PC-9 (cell line): ENCODE measurements around the gene EEPD1. TPM values are rescaled to one million over a fixed set of nuclear protein-coding genes. Genes with fewer than 3 reads are reported as not detected.

Source experiments
- BruUV-seq: library from RNA; stranded (reverse); fragments of 400-500 nt; replicated peaks from 2 replicates; lab custom pipeline; 2021; lab: Mats Ljungman, UMichigan
- CTCF ChIA-PET: fragments of 300-600 bp; sonication (Branson Sonifier 250); formaldehyde crosslinking; loops from one replicate; lab custom pipeline; 2022; ENCODE audit warnings: antibody characterized with exemption; lab: Charles Lee
- POLR2A ChIA-PET: fragments of 300-600 bp; sonication (Branson Sonifier 250); formaldehyde crosslinking; loops from one replicate; lab custom pipeline; 2022; ENCODE audit warnings: antibody characterized with exemption; ENCODE audit not compliant: unreplicated experiment; lab: Charles Lee
- DNase-seq, 2 experiments: peaks; one replicate each; pipeline versions ENCODE4 v3.0.0 to v3.0.0-alpha.2; 2015 to 2022; ENCODE audit warnings: mixed read lengths in 1 of 2
- H2AFZ ChIP-seq: fragments of 200-600 bp; sonication (generic); 2 replicates; pipeline ENCODE4 v1.8.1; 2017; ENCODE audit warnings: antibody characterized with exemption
- H3F3A ChIP-seq: fragments of 200-600 bp; sonication (generic); 2 replicates; pipeline ENCODE4 v1.8.1; 2017; ENCODE audit warnings: antibody characterized with exemption, mild to moderate bottlenecking, low read depth; ENCODE audit not compliant: insufficient read depth
- H3K27ac ChIP-seq: fragments of 200-600 bp; sonication (generic); 2 replicates; pipeline ENCODE4 v1.6.1; 2016; ENCODE audit warnings: mixed run types
- H3K27me3 ChIP-seq: fragments of 200-600 bp; sonication (generic); 2 replicates; pipeline ENCODE4 v1.6.1; 2016; ENCODE audit warnings: low read depth, mixed run types; ENCODE audit not compliant: insufficient read depth
- H3K36me3 ChIP-seq: fragments of 200-600 bp; sonication (generic); 2 replicates; pipeline ENCODE4 v1.6.1; 2016; ENCODE audit warnings: low read depth, mixed run types
- H3K4me1 ChIP-seq: fragments of 200-600 bp; sonication (generic); replicated peaks from 2 replicates; pipeline ENCODE4 v1.6.1; 2016; ENCODE audit warnings: mixed run types; ENCODE audit not compliant: insufficient read depth
- H3K4me2 ChIP-seq: fragments of 200-600 bp; sonication (generic); 2 replicates; pipeline ENCODE4 v1.6.1; 2017; ENCODE audit warnings: mixed run types
- H3K4me3 ChIP-seq: fragments of 200-600 bp; sonication (generic); 2 replicates; pipeline ENCODE4 v1.6.1; 2016; ENCODE audit warnings: mixed run types
- H3K79me2 ChIP-seq: fragments of 200-600 bp; sonication (generic); 2 replicates; pipeline ENCODE4 v1.6.1; 2017; ENCODE audit warnings: low read depth, mixed run types
- H3K9me2 ChIP-seq: fragments of 200-600 bp; sonication (generic); 2 replicates; pipeline ENCODE4 v1.8.1; 2017; ENCODE audit warnings: mild to moderate bottlenecking; ENCODE audit not compliant: insufficient read depth
- H3K9me3 ChIP-seq: fragments of 200-600 bp; sonication (generic); 2 replicates; pipeline ENCODE4 v1.8.1; 2016; ENCODE audit warnings: low read depth; ENCODE audit not compliant: insufficient read depth
- H4K20me1 ChIP-seq: fragments of 200-600 bp; sonication (generic); 2 replicates; pipeline ENCODE4 v1.8.1; 2017; ENCODE audit not compliant: insufficient read depth
- EZH2 ChIP-seq: fragments of 200-600 bp; sonication (generic); IDR thresholded peaks from 2 replicates; pipeline ENCODE4 v1.8.0; 2017; ENCODE audit warnings: antibody characterized with exemption, low read depth
- intact Hi-C: fragments of 100-400 bp; cut with micrococcal nuclease; formaldehyde crosslinking; loops from one replicate; pipeline ENCODE4 v1.10.0; 2022; ENCODE audit not compliant: unreplicated experiment
- total RNA-seq: library from RNA; stranded (reverse); gene quantifications from 2 replicates; pipeline ENCODE4 v1.2.3, GENCODE V29; 2021
- TF ChIP-seq, protein P1 (sequence below): fragments of 200-600 bp; sonication (generic); conservative IDR thresholded peaks from 2 replicates; pipeline ENCODE4 v1.6.1; 2017; ENCODE audit warnings: mixed run types, antibody characterized with exemption, mild to moderate bottlenecking, moderate library complexity

Gene EEPD1
- total RNA-seq, 1 experiment from 2014 or later: 6.0 TPM

DNA sequence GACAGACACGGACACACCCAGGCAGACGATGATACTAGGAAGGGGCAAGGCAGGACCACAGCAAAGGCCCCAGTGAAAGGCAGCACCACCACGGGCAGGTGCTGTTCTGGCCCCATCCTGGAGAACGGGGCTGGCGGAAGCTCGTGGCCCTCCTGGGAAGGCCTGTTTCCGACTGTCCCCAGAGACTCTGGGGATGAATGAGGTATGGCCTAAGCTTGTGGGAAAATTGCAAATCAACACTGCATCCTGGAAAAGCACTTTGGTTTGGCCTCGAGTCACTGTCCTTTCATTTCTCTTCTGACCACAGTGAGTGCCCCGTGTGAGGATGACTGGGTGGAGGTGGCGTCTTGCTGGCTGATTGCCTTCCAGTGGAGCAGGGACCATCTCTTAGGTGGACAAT lies 155.0 kb downstream of the EEPD1 start:
- H3F3A ChIP-seq: peaks cover 17% of the 10 kb centered on the region
- H3K9me2 ChIP-seq: no peaks in the 10 kb centered on the region
- ChIA-PET POLR2A (no interaction called here), CTCF (no interaction called here)
- TF ChIP-seq EZH2: no peak
- TF ChIP-seq, protein P1, sequence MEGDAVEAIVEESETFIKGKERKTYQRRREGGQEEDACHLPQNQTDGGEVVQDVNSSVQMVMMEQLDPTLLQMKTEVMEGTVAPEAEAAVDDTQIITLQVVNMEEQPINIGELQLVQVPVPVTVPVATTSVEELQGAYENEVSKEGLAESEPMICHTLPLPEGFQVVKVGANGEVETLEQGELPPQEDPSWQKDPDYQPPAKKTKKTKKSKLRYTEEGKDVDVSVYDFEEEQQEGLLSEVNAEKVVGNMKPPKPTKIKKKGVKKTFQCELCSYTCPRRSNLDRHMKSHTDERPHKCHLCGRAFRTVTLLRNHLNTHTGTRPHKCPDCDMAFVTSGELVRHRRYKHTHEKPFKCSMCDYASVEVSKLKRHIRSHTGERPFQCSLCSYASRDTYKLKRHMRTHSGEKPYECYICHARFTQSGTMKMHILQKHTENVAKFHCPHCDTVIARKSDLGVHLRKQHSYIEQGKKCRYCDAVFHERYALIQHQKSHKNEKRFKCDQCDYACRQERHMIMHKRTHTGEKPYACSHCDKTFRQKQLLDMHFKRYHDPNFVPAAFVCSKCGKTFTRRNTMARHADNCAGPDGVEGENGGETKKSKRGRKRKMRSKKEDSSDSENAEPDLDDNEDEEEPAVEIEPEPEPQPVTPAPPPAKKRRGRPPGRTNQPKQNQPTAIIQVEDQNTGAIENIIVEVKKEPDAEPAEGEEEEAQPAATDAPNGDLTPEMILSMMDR: no peak
- H2AFZ ChIP-seq: no peak overlapping the region
- intact Hi-C loops: no loop called here
- H3K27ac ChIP-seq: no peak overlapping the region
- H4K20me1 ChIP-seq: peaks cover 6% of the 10 kb centered on the region
- H3K9me3 ChIP-seq: no peaks in the 10 kb centered on the region
- DNase-seq: no peak
- H3K79me2 ChIP-seq: no peaks in the 10 kb centered on the region
- peaks cover 16% of the 10 kb centered on the region for H3K4me1 ChIP-seq
- BruUV-seq: no TSS peak
- H3K4me3 ChIP-seq: no peak overlapping the region
- no peaks in the 10 kb centered on the region for H3K27me3 ChIP-seq
- H3K4me2 ChIP-seq: no peak overlapping the region
- no peaks in the 10 kb centered on the region for H3K36me3 ChIP-seq

DNA sequence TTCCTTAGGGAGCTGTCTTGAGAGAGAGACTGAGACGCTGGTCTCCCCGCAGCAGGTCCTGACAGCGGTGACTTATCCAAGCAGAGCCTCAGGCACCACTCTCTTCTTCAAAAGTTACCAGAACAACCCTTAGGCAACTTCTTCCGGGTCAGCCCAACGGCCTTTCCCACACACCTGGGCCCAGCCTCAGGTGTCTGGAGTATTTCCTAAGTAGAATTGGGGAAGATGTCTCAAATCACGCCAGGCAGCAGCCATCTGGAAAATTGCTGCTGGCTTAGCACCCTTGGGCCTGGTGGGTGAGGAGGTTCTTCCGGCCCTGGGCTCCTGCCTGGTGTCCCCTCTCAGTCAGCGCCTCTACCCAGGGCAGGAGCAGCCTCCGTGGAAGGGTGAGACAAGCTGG lies 156.2 kb downstream of the EEPD1 start:
- no peaks in the 10 kb centered on the region for H3K79me2 ChIP-seq
- H3K4me3 ChIP-seq: no peak overlapping the region
- TF ChIP-seq, protein P1: no peak
- TF ChIP-seq EZH2: no peak
- H3K4me1 ChIP-seq: peaks cover 6% of the 10 kb centered on the region
- H4K20me1 ChIP-seq: no peaks in the 10 kb centered on the region; the same call in 1 of the 2 replicates
- peaks cover 7% of the 10 kb centered on the region for H3F3A ChIP-seq
- BruUV-seq: no TSS peak
- no peaks in the 10 kb centered on the region for H3K36me3 ChIP-seq
- H3K27me3 ChIP-seq: no peaks in the 10 kb centered on the region
- DNase-seq: no peak
- no peak overlapping the region for H3K27ac ChIP-seq
- H2AFZ ChIP-seq: no peak overlapping the region
- ChIA-PET CTCF (no interaction called here), POLR2A (no interaction called here)
- intact Hi-C loops: no loop called here
- no peaks in the 10 kb centered on the region for H3K9me2 ChIP-seq
- H3K4me2 ChIP-seq: no peak overlapping the region
- no peaks in the 10 kb centered on the region for H3K9me3 ChIP-seq

DNA sequence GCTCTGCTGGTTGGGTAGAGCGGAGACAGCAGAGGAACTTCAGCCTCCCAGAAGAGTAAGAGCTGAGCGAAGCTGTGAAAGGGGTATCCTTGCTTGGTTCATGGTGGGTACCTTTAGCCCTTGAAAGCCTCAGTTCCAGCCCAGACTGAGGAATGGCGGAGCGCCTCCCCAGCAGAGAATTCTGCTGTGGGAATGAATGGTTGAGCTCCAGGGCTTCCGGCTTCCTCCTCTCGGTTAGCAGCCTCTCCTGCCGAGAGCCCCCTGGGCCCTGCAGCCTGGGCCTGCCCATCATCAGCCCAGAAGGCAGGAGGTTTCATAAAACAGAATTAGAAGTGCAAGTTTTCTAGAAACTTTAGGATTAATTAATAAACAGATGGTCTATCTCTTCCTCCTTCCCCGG lies 156.7 kb downstream of the EEPD1 start:
- Histone ChIP-seq H3K36me3 (no peaks in the 10 kb centered on the region), H4K20me1 (no peaks in the 10 kb centered on the region), H3K9me3 (no peaks in the 10 kb centered on the region), H3K27me3 (no peaks in the 10 kb centered on the region), H3K4me3 (no peak overlapping the region), H3K4me2 (no peak overlapping the region), H3K27ac (no peak overlapping the region), H3F3A (peaks cover 3% of the 10 kb centered on the region; the same call in 1 of the 2 replicates), H3K79me2 (no peaks in the 10 kb centered on the region), H2AFZ (no peak overlapping the region), H3K4me1 (peaks cover 1% of the 10 kb centered on the region; the same call in 1 of the 2 replicates), H3K9me2 (no peaks in the 10 kb centered on the region)
- BruUV-seq: no TSS peak
- TF ChIP-seq, protein P1: no peak
- no peak for TF ChIP-seq EZH2
- no peak for DNase-seq
- ChIA-PET POLR2A (no interaction called here), CTCF (interaction anchor here (0.6 kb wide), 1 partner anchor 688 kb away, joined by 3 read pairs; no protein-coding TSS in a partner anchor)
- intact Hi-C loops: no loop called here
